Endothelial cell of umbilical vein (primary cell): ENCODE data around the gene ZMAT3. TPM values are rescaled to one million over a fixed set of nuclear protein-coding genes. Genes with fewer than 3 reads are reported as not detected.

ENCODE experiments used
- BruUV-seq: library from RNA; stranded (reverse); fragments of 400-500 nt; replicated peaks from 2 replicates; lab custom pipeline; 2021; lab: Mats Ljungman, UMichigan
- CTCF ChIA-PET: fragments of 300-600, 350-600 bp; sonication (Branson Sonifier 250); formaldehyde crosslinking; loops from one replicate; lab custom pipeline; 2021; ENCODE audit warnings: antibody characterized with exemption, inconsistent platforms; lab: Charles Lee
- POLR2A ChIA-PET: fragments of 300-600, 350-600 bp; sonication (Branson Sonifier 250); formaldehyde crosslinking; loops from one replicate; lab custom pipeline; 2021; ENCODE audit warnings: antibody characterized with exemption, inconsistent platforms; lab: Charles Lee
- DNase-seq: peaks from one replicate; pipeline ENCODE4 v3.0.0-alpha.2; 2011; ENCODE audit warnings: low read depth, low spot score
- FAIRE-seq: peaks from 2 replicates; lab custom pipeline; 2011; peaks lifted over from hg19 to GRCh38; lab: Jason Lieb, UNC
- H2AFZ ChIP-seq: 2 replicates; pipeline ENCODE4 v1.6.0; 2012; ENCODE audit warnings: low read depth, low read length, control low read depth, inconsistent platforms
- H3K27ac ChIP-seq: 2 replicates; pipeline ENCODE4 v1.5.1; 2011; ENCODE audit warnings: low read depth, mild to moderate bottlenecking, control low read depth, low read length, moderate library complexity; ENCODE audit not compliant: insufficient read depth
- H3K27me3 ChIP-seq, 2 experiments: 2 replicates each; pipeline versions ENCODE4 v1.6.0 to v1.6.1; 2011; ENCODE audit warnings: low read length in 2 of 2, mixed read lengths in 1 of 2; ENCODE audit not compliant: control insufficient read depth in 2 of 2, insufficient read depth in 2 of 2
- H3K36me3 ChIP-seq, 2 experiments: 2 replicates in 1 of 2; 3 replicates in 1 of 2; pipeline ENCODE4 v1.5.1; 2011; ENCODE audit warnings: low read length in 2 of 2, mild to moderate bottlenecking in 1 of 2, moderate library complexity in 1 of 2; ENCODE audit not compliant: control insufficient read depth in 2 of 2, insufficient read depth in 2 of 2; ENCODE audit errors: extremely low read depth in 1 of 2
- H3K4me1 ChIP-seq: 3 replicates; pipeline ENCODE4 v1.5.1; 2011; ENCODE audit warnings: mild to moderate bottlenecking, low read length; ENCODE audit not compliant: control insufficient read depth, insufficient read depth; ENCODE audit errors: extremely low read depth
- H3K4me2 ChIP-seq: 2 replicates; pipeline ENCODE4 v1.6.1; 2011; ENCODE audit warnings: low read length, control low read depth, mixed read lengths; ENCODE audit not compliant: insufficient read depth
- H3K4me3 ChIP-seq, 3 experiments: fragments of 200-600 bp in 1 of 3; sonication (generic), shearing (Covaris generic) in 1 of 3; replicated peaks in 1 of 3; 2 replicates each; pipeline ENCODE4 v1.5.1; 2011 to 2016; ENCODE audit warnings: control low read depth in 3 of 3, low read length in 3 of 3, mild to moderate bottlenecking in 2 of 3, inconsistent platforms in 1 of 3, low read depth in 1 of 3, moderate library complexity in 1 of 3; ENCODE audit not compliant: insufficient read depth in 1 of 3
- H3K79me2 ChIP-seq: 2 replicates; pipeline ENCODE4 v1.6.0; 2012; ENCODE audit warnings: low read length, inconsistent platforms; ENCODE audit not compliant: control insufficient read depth, insufficient read depth
- H3K9ac ChIP-seq: replicated peaks from 2 replicates; pipeline ENCODE3; 2011; ENCODE audit warnings: low read length, control low read depth; ENCODE audit not compliant: insufficient read depth; ENCODE audit errors: extremely low read depth
- H3K9me1 ChIP-seq: replicated peaks from 3 replicates; pipeline ENCODE4 v1.6.0; 2011; ENCODE audit warnings: mild to moderate bottlenecking, low read length; ENCODE audit not compliant: control insufficient read depth, insufficient read depth; ENCODE audit errors: extremely low read depth
- H3K9me3 ChIP-seq: replicated peaks from 2 replicates; pipeline ENCODE4 v1.5.1; 2012; ENCODE audit warnings: low read length, inconsistent platforms; ENCODE audit not compliant: control insufficient read depth, insufficient read depth
- H4K20me1 ChIP-seq: replicated peaks from 2 replicates; pipeline ENCODE3; 2011; ENCODE audit warnings: mild to moderate bottlenecking, low read length; ENCODE audit not compliant: control insufficient read depth, insufficient read depth; ENCODE audit errors: extremely low read depth
- CTCF ChIP-seq, 2 donors: IDR thresholded peaks; 1 replicate in 1 of 2; 2 replicates in 1 of 2; pipeline ENCODE4 v1.5.1; 2011; ENCODE audit warnings: low read length in 2 of 2, mild to moderate bottlenecking in 2 of 2, moderate library complexity in 2 of 2, control low read depth in 1 of 2, inconsistent platforms in 1 of 2, low read depth in 1 of 2; ENCODE audit not compliant: insufficient read depth in 1 of 2; ENCODE audit errors: extremely low read depth in 1 of 2
- EZH2 ChIP-seq: IDR thresholded peaks from 2 replicates; pipeline ENCODE4 v1.6.1; 2012; ENCODE audit warnings: borderline replicate concordance, low read depth, mild to moderate bottlenecking, moderate library complexity, low read length, inconsistent platforms; ENCODE audit not compliant: severe bottlenecking
- FOS ChIP-seq: IDR thresholded peaks from 2 replicates; pipeline ENCODE4 v1.6.1; 2011; ENCODE audit warnings: mild to moderate bottlenecking, low read length, moderate library complexity, borderline replicate concordance; ENCODE audit not compliant: insufficient read depth
- GATA2 ChIP-seq: IDR thresholded peaks from 2 replicates; pipeline ENCODE4 v1.7.0; 2011; ENCODE audit warnings: low read depth, mild to moderate bottlenecking, moderate library complexity, mixed read lengths, low read length; ENCODE audit not compliant: insufficient read length, insufficient read depth
- JUN ChIP-seq: IDR thresholded peaks from 2 replicates; pipeline ENCODE4 v1.6.1; 2011; ENCODE audit warnings: borderline replicate concordance, low read depth; ENCODE audit not compliant: insufficient read length, insufficient read depth
- MYC ChIP-seq: IDR thresholded peaks from one replicate; pipeline ENCODE4 v1.6.1; 2011; ENCODE audit warnings: mild to moderate bottlenecking, low read depth, low read length
- POLR2A ChIP-seq: IDR thresholded peaks from 2 replicates; pipeline ENCODE4 v1.6.1; 2012; ENCODE audit warnings: low read depth, mild to moderate bottlenecking, control low read depth, low read length
- POLR2AphosphoS5 ChIP-seq: IDR thresholded peaks from 2 replicates; pipeline ENCODE4 v1.6.1; 2012; ENCODE audit warnings: low read depth, mild to moderate bottlenecking, control low read depth, low read length, moderate library complexity; ENCODE audit not compliant: insufficient read depth
- dilution Hi-C: fragments of 300-500 bp; cut with MboI; formaldehyde crosslinking; loops from one replicate; pipeline ENCODE4 v1.15.0; 2019; ENCODE audit warnings: low sequenced_read_pairs; ENCODE audit not compliant: extremely low pct_ligation_motif_present
- intact Hi-C: fragments of 100-400 bp; cut with micrococcal nuclease; formaldehyde crosslinking; loops from one replicate; pipeline ENCODE4 v1.10.0; 2022
- polyA plus RNA-seq, 4 experiments: library from polyadenylated mRNA; depleted of rRNA in 3 of 4; stranded (reverse) in 3 of 4; unstranded in 1 of 4; fragments of >200 nt; gene quantifications; 2 replicates each; pipeline versions ENCODE4 v1.2.1 to v1.2.3, GENCODE V29; 2011 to 2012; ENCODE audit warnings: missing spikeins in 1 of 4
- total RNA-seq: library from RNA; stranded (reverse); gene quantifications from 2 replicates; pipeline ENCODE4 v1.2.3, GENCODE V29; 2021
- TF ChIP-seq, protein P1 (sequence below): IDR thresholded peaks from 2 replicates; pipeline ENCODE4 v1.6.1; 2011; ENCODE audit not compliant: insufficient read depth, insufficient read length

Gene ZMAT3
- total and polyA plus RNA-seq, 2 donors (not counting 3 experiments of a cell fraction or from before 2014, with no cell fraction given), result 13.2 to 33.1 TPM

- Histone ChIP-seq H3K4me1 (peaks cover 8% of the 10 kb centered on the region), H3K9ac (no peak overlapping the region), H3K4me3 (no peak overlapping the region), H3K79me2 (peaks cover 95% of the 10 kb centered on the region), H4K20me1 (peaks cover 8% of the 10 kb centered on the region), H3K9me3 (no peaks in the 10 kb centered on the region), H3K36me3 (peaks cover 3 to 4% of the 10 kb centered on the region in 2 experiments), H3K27ac (no peak overlapping the region), H3K27me3 (no peaks in the 10 kb centered on the region), H2AFZ (no peak overlapping the region), H3K9me1 (no peaks in the 10 kb centered on the region), H3K4me2 (no peak overlapping the region)
- DNase-seq (no peak), FAIRE-seq (no peak)
- ChIA-PET CTCF (interaction anchor here (1.3 to 2.1 kb wide), 6 partner anchors 10 to 257 kb away, joined by 3 to 6 read pairs (median 5); no protein-coding TSS in a partner anchor), POLR2A (interaction anchor here (1.2 kb wide), 1 partner anchor 70 kb away, joined by 3 read pairs; no protein-coding TSS in a partner anchor)
- intact Hi-C loops (no loop called here), dilution Hi-C loops (no loop called here)
- TF ChIP-seq POLR2A (no peak), FOS (no peak), EZH2 (no peak), POLR2AphosphoS5 (no peak), JUN (no peak), GATA2 (no peak), CTCF (IDR thresholded peaks at IDR 0.05; ENCODE audit: extremely low read depth in 1 of 2, insufficient read depth in 1 of 2, low read depth in 1 of 2, low read length in 2 of 2) (no peak), MYC (no peak)
- TF ChIP-seq, protein P1, sequence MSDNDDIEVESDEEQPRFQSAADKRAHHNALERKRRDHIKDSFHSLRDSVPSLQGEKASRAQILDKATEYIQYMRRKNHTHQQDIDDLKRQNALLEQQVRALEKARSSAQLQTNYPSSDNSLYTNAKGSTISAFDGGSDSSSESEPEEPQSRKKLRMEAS, result no peak
- BruUV-seq, result no TSS peak
Observed at GRCh38 chr3:179063945-179064560, 7.6 kb downstream of the ZMAT3 start.
